Thyroid gland (tissue), 4 donors: ENCODE results near the gene SRPK1. TPM values are rescaled to one million over a fixed set of nuclear protein-coding genes. Genes with fewer than 3 reads are reported as not detected.

Experiments
- DNase-seq, 2 donors: peaks; one replicate each; pipeline ENCODE4 v3.0.0-alpha.2; 2019
- H3K27ac ChIP-seq, 3 donors: fragments of 200-600 bp; sonication (generic); 1 replicate in 2 of 3; 2 replicates in 1 of 3; pipeline ENCODE4 v1.5.1; 2016 to 2019; ENCODE audit warnings: mild to moderate bottlenecking in 1 of 3, moderate library complexity in 1 of 3
- H3K27me3 ChIP-seq: fragments of 200-600 bp; sonication (generic); one replicate; pipeline ENCODE4 v1.5.1; 2019
- H3K36me3 ChIP-seq, 2 donors: fragments of 200-600 bp; sonication (generic); one replicate each; pipeline ENCODE4 v1.5.1; 2016 to 2019
- H3K4me1 ChIP-seq, 2 donors: fragments of 200-600 bp; sonication (generic); one replicate each; pipeline ENCODE4 v1.5.1; 2017 to 2019
- H3K4me3 ChIP-seq, 3 donors: fragments of 200-600 bp; sonication (generic); replicated peaks in 1 of 3; 1 replicate in 2 of 3; 2 replicates in 1 of 3; pipeline ENCODE4 v1.5.1; 2016; ENCODE audit warnings: mild to moderate bottlenecking in 1 of 3
- H3K9me3 ChIP-seq: fragments of 200-600 bp; sonication (generic); one replicate; pipeline ENCODE4 v1.5.1; 2017
- CTCF ChIP-seq, 6 experiments: fragments of 200-600 bp in 3 of 6; fragments of 450-650 bp in 3 of 6; sonication (generic) in 3 of 6; IDR thresholded peaks; one replicate each; pipeline ENCODE4 v1.5.1; 2016 to 2019; ENCODE audit warnings: antibody characterized with exemption in 6 of 6, mild to moderate bottlenecking in 2 of 6, inconsistent platforms in 1 of 6, moderate library complexity in 1 of 6
- POLR2A ChIP-seq, 2 donors: fragments of 450-650 bp; IDR thresholded peaks; one replicate each; pipeline ENCODE4 v1.6.1; 2017; ENCODE audit warnings: antibody characterized with exemption in 2 of 2, mild to moderate bottlenecking in 2 of 2, moderate library complexity in 1 of 2
- WGBS, 2 donors: methylation state at CpG; one replicate each; pipeline ENCODE4 v1.1.5; 2017; 5-methylcytosine and 5-hydroxymethylcytosine counted together
- intact Hi-C: fragments of 100-400 bp; cut with DNase I; formaldehyde crosslinking; loops from one replicate; pipeline ENCODE4 v1.15.1; 2023
- total RNA-seq, 4 donors: library from RNA; depleted of rRNA; stranded (reverse); fragments of >200 nt; gene quantifications; one replicate each; pipeline ENCODE4 v1.2.3, GENCODE V29; 2016

The SRPK1 gene
- total RNA-seq, 4 donors from 2014 or later: 34.3 to 54.7 (median 50.7) TPM

- Histone ChIP-seq H3K27ac (no peak overlapping the region), H3K4me1 (no peaks in the 10 kb centered on the region), H3K9me3 (no peaks in the 10 kb centered on the region), H3K4me3 (no peak overlapping the region), H3K27me3 (no peaks in the 10 kb centered on the region), H3K36me3 (no peaks in the 10 kb centered on the region)
- peak in 1 of 2 donors; percentile 11 for DNase-seq
- 89 to 90% methylated on average over 6 of the region's 6 CpGs for WGBS, 2 donors
- TF ChIP-seq CTCF (IDR thresholded peaks at IDR 0.05) (no peak), POLR2A (IDR thresholded peaks at IDR 0.05) (no peak)
- intact Hi-C loops: no loop called here
Measured at GRCh38 chr6:35893246-35893645, 27.7 kb downstream of the SRPK1 start.

- Histone ChIP-seq H3K27ac (no peak overlapping the region), H3K4me1 (no peaks in the 10 kb centered on the region), H3K36me3 (no peaks in the 10 kb centered on the region), H3K27me3 (no peaks in the 10 kb centered on the region), H3K9me3 (no peaks in the 10 kb centered on the region), H3K4me3 (no peak overlapping the region)
- TF ChIP-seq POLR2A (IDR thresholded peaks at IDR 0.05) (no peak), CTCF (IDR thresholded peaks at IDR 0.05) (no peak)
- WGBS, 2 donors: 90 to 94% methylated on average over 5 of the region's 5 CpGs
- no peak for DNase-seq
- intact Hi-C loops: no loop called here
Measured at GRCh38 chr6:35892482-35892881, 28.4 kb downstream of the SRPK1 start.

- Histone ChIP-seq H3K4me1 (peaks cover 0 to 3% of the 10 kb centered on the region in 2 donors), H3K27ac (no peak overlapping the region), H3K9me3 (no peaks in the 10 kb centered on the region), H3K27me3 (no peaks in the 10 kb centered on the region), H3K4me3 (no peak overlapping the region), H3K36me3 (peaks cover 0 to 3% of the 10 kb centered on the region in 2 donors)
- WGBS, 2 donors: 97% methylated on average over 5 of the region's 5 CpGs
- TF ChIP-seq POLR2A (IDR thresholded peaks at IDR 0.05): no peak
- no peak for TF ChIP-seq CTCF (IDR thresholded peaks at IDR 0.05)
- DNase-seq: no peak
- intact Hi-C loops: no loop called here
Measured at GRCh38 chr6:35879151-35879550, 41.7 kb downstream of the SRPK1 start.

GRCh38 chr6:35876902-35877301, 44.0 kb downstream of the SRPK1 start:
- intact Hi-C loops: no loop called here
- WGBS, 2 donors: 87 to 94% methylated on average over 2 of the region's 2 CpGs
- H3K27ac ChIP-seq: no peak overlapping the region
- peaks cover 0 to 3% of the 10 kb centered on the region in 2 donors for H3K4me1 ChIP-seq
- no peaks in the 10 kb centered on the region for H3K9me3 ChIP-seq
- no peak overlapping the region for H3K4me3 ChIP-seq
- H3K36me3 ChIP-seq: no peaks in the 10 kb centered on the region
- no peaks in the 10 kb centered on the region for H3K27me3 ChIP-seq
- no peak for TF ChIP-seq CTCF (IDR thresholded peaks at IDR 0.05)
- DNase-seq: no peak

- Histone ChIP-seq H3K4me3 (no peak overlapping the region), H3K4me1 (peaks cover 0 to 3% of the 10 kb centered on the region in 2 donors), H3K27me3 (no peaks in the 10 kb centered on the region), H3K27ac (no peak overlapping the region), H3K9me3 (no peaks in the 10 kb centered on the region), H3K36me3 (peaks cover 0 to 1% of the 10 kb centered on the region in 2 donors)
- TF ChIP-seq POLR2A (IDR thresholded peaks at IDR 0.05): no peak
- 87 to 91% methylated on average over 1 of the region's 1 CpG for WGBS, 2 donors
- no peak for DNase-seq
- intact Hi-C loops: no loop called here
Measured at GRCh38 chr6:35874730-35875129, 46.2 kb downstream of the SRPK1 start.

GRCh38 chr6:35859367-35859766, 61.5 kb downstream of the SRPK1 start:
- intact Hi-C loops: no loop called here
- Histone ChIP-seq H3K27ac (no peak overlapping the region), H3K9me3 (no peaks in the 10 kb centered on the region), H3K4me1 (no peaks in the 10 kb centered on the region), H3K27me3 (no peaks in the 10 kb centered on the region), H3K36me3 (peaks cover 0 to 3% of the 10 kb centered on the region in 2 donors), H3K4me3 (no peak overlapping the region)
- TF ChIP-seq CTCF (IDR thresholded peaks at IDR 0.05) (no peak), POLR2A (IDR thresholded peaks at IDR 0.05) (no peak)
- DNase-seq: no peak
- 90 to 94% methylated on average over 4 of the region's 4 CpGs for WGBS, 2 donors
